ENCODE measurements around the gene RHBDD3. TPM values are rescaled to one million over a fixed set of nuclear protein-coding genes. Genes with fewer than 3 reads are reported as not detected.

Gene RHBDD3
- total RNA-seq, 2 donors from 2014 or later = 22.4 to 29.4 TPM

DNA sequence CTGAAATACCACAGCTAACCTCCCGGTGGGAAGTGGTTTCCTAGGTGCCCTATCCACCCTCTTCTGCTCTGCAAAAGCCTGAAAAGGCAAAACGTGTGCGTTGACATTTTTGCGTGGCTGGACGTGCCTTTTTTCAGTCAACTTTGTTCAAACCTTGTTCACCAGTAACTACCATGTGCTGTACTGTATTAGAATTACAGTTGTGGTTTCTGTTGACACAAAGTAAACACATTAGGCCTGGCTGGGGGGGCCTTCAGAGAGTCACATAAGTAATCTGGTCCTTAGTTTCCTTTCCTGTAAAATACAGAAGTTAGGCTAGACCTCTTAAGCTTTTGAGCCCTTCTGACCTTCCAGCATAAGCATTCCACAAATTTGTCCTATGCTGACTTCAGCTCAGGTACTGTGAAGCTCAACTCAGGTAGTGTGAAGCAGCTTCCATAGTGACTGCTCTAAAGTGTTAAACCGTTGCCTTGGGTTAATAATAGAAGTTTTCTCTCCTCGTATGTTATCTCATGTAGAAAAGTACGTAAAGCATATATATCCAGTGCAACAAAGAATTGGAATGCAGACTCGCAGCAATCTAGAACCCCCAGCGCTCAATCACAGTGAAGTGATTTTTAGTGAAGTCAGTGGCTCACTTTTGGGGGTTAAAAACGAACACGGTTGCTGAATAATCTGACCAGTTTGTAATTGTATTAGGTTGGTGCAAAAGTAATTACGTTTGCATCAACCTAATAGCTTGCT is 2.1 kb upstream of the RHBDD3 start:
- Mint-ChIP-seq H3K9me3 (no peaks in the 10 kb centered on the region), H3K36me3 (ENCODE audit: insufficient read depth in 2 of 2) (peaks cover 16 to 45% of the 10 kb centered on the region in 2 donors), H3K27ac (peak overlapping the region; percentile 98), H3K4me1 (ENCODE audit: low read depth) (peaks cover 73% of the 10 kb centered on the region), H3K4me3 (peak overlapping the region; percentile 81 to 98), H3K27me3 (ENCODE audit: low read depth) (no peaks in the 10 kb centered on the region)
- DNase-seq (peak in 1 of 2 donors; percentile 16), ATAC-seq (replicated peaks in 1 of 2) (no peak)

GRCh38 chr22:29269230-29269604 is 1.4 kb upstream of the RHBDD3 start:
- Mint-ChIP-seq H3K9me3 (no peaks in the 10 kb centered on the region), H3K36me3 (ENCODE audit: insufficient read depth in 2 of 2) (peaks cover 15 to 39% of the 10 kb centered on the region in 2 donors), H3K27me3 (ENCODE audit: low read depth) (no peaks in the 10 kb centered on the region), H3K4me1 (ENCODE audit: low read depth) (peaks cover 66% of the 10 kb centered on the region), H3K4me3 (peak overlapping the region; percentile 81 to 98), H3K27ac (peak overlapping the region; percentile 98)
- DNase-seq (no peak), ATAC-seq (replicated peaks in 1 of 2) (no peak)

DNA sequence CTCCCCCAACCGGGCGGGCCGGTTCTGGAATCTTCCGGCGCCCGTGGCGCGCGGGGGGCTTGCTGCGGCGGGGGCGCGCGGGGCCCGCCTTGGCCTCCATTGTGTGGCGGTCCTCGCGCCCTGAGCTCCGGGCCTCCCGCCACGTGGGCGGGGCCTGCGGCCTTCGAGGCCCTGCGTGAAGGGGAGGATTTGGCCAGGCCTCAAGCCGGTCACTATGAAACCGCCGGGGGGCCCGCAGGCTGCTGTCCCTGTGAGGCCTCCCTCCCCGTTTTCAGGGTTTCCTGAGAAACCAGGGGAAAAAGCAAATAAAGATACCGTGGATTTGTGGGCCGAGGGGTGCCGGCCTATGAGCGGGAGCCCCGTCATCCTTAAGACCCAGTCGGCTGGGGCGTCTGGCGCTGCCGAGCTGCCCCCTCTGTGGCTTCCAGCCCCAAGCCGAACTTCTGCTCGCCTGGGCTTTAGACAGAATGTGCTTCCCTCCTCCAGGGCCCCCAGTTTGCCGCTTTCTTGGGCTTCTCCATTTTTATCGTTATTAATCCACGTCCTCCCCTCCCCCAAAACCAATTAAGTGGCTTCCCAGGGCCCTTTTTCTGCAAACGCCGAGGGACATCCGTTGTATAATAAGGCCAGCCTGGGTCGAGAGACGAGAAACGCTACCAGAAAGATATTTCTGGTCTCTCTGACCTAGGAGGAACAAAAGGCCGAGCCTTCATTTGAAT is 889 bp upstream of the RHBDD3 start:
- Mint-ChIP-seq H3K27ac (peak overlapping the region; percentile 98), H3K9me3 (no peaks in the 10 kb centered on the region), H3K27me3 (ENCODE audit: low read depth) (no peaks in the 10 kb centered on the region), H3K36me3 (ENCODE audit: insufficient read depth in 2 of 2) (peaks cover 15 to 35% of the 10 kb centered on the region in 2 donors), H3K4me3 (peak overlapping the region; percentile 81 to 98), H3K4me1 (ENCODE audit: low read depth) (peaks cover 61% of the 10 kb centered on the region)
- DNase-seq (peak; percentile 51 to 54), ATAC-seq (replicated peaks in 1 of 2) (peak; percentile 32 to 35)

GRCh38 chr22:29267462-29267857 is 321 bp downstream of the RHBDD3 start:
- Mint-ChIP-seq H3K9me3 (no peaks in the 10 kb centered on the region), H3K4me1 (ENCODE audit: low read depth) (peaks cover 48% of the 10 kb centered on the region), H3K27me3 (ENCODE audit: low read depth) (no peaks in the 10 kb centered on the region), H3K27ac (peak overlapping the region; percentile 93), H3K36me3 (ENCODE audit: insufficient read depth in 2 of 2) (peaks cover 13 to 26% of the 10 kb centered on the region in 2 donors), H3K4me3 (peak overlapping the region; percentile 81 to 98)
- ATAC-seq (replicated peaks in 1 of 2) (no peak), DNase-seq (no peak)

GRCh38 chr22:29266564-29267461 is 968 bp downstream of the RHBDD3 start:
- no peaks in the 10 kb centered on the region for H3K9me3 Mint-ChIP-seq
- peaks cover 42% of the 10 kb centered on the region for H3K4me1 Mint-ChIP-seq (ENCODE audit: low read depth)
- ATAC-seq (replicated peaks in 1 of 2) = no peak
- H3K27me3 Mint-ChIP-seq (ENCODE audit: low read depth) = no peaks in the 10 kb centered on the region
- peak overlapping the region; percentile 81 to 98 for H3K4me3 Mint-ChIP-seq
- peak overlapping the region; percentile 93 for H3K27ac Mint-ChIP-seq
- peaks cover 13 to 20% of the 10 kb centered on the region in 2 donors for H3K36me3 Mint-ChIP-seq (ENCODE audit: insufficient read depth in 2 of 2)
- no peak for DNase-seq

- no peak for ATAC-seq (replicated peaks in 1 of 2)
- Mint-ChIP-seq H3K36me3 (ENCODE audit: insufficient read depth in 2 of 2) (peaks cover 13 to 15% of the 10 kb centered on the region in 2 donors), H3K27me3 (ENCODE audit: low read depth) (no peaks in the 10 kb centered on the region), H3K9me3 (no peaks in the 10 kb centered on the region), H3K4me3 (peak overlapping the region in 1 of 2 donors; percentile 98), H3K27ac (peak overlapping the region; percentile 70), H3K4me1 (ENCODE audit: low read depth) (peaks cover 33% of the 10 kb centered on the region)
- DNase-seq = no peak
Measured at GRCh38 chr22:29265929-29266328, 1.9 kb downstream of the RHBDD3 start.

- no peak overlapping the region for H3K4me3 Mint-ChIP-seq
- ATAC-seq (replicated peaks in 1 of 2) = no peak
- H3K27ac Mint-ChIP-seq = no peak overlapping the region
- H3K27me3 Mint-ChIP-seq (ENCODE audit: low read depth) = no peaks in the 10 kb centered on the region
- DNase-seq = no peak
- peaks cover 27% of the 10 kb centered on the region for H3K4me1 Mint-ChIP-seq (ENCODE audit: low read depth)
- no peaks in the 10 kb centered on the region for H3K9me3 Mint-ChIP-seq
- peaks cover 8 to 10% of the 10 kb centered on the region in 2 donors for H3K36me3 Mint-ChIP-seq (ENCODE audit: insufficient read depth in 2 of 2)
Measured at GRCh38 chr22:29265305-29265704, 2.5 kb downstream of the RHBDD3 start.

DNA sequence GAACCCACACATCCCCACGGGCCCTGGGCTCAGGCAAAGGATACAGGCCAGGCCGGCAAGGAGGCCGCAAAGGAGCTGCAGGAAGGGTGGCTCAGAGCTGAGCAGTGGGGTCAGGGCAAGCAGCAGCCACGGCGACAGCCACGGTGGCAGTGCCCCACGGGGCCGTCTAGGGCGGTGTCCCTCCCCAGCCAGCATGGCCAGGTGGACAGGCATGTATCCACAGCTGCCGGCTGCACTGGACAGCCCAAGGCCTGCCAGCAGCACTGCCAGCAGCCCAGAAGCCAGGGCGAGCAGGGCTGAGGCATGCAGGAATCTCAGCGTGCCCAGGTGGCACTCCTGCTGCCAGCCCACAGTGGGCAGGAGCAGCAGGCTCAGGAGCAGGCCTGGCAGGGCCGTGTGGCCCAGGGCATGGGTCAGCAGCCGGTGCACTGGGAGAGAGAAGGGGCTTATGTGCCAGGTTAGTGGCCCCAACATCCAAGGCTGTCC is 3.9 kb downstream of the RHBDD3 start:
- no peaks in the 10 kb centered on the region for H3K9me3 Mint-ChIP-seq
- ATAC-seq (replicated peaks in 1 of 2) (no peak), DNase-seq (no peak)
- H3K27ac Mint-ChIP-seq = no peak overlapping the region
- H3K36me3 Mint-ChIP-seq (ENCODE audit: insufficient read depth in 2 of 2) = peaks cover 3 to 5% of the 10 kb centered on the region in 2 donors
- no peaks in the 10 kb centered on the region for H3K27me3 Mint-ChIP-seq (ENCODE audit: low read depth)
- no peak overlapping the region for H3K4me3 Mint-ChIP-seq
- H3K4me1 Mint-ChIP-seq (ENCODE audit: low read depth) = peaks cover 14% of the 10 kb centered on the region

DNA sequence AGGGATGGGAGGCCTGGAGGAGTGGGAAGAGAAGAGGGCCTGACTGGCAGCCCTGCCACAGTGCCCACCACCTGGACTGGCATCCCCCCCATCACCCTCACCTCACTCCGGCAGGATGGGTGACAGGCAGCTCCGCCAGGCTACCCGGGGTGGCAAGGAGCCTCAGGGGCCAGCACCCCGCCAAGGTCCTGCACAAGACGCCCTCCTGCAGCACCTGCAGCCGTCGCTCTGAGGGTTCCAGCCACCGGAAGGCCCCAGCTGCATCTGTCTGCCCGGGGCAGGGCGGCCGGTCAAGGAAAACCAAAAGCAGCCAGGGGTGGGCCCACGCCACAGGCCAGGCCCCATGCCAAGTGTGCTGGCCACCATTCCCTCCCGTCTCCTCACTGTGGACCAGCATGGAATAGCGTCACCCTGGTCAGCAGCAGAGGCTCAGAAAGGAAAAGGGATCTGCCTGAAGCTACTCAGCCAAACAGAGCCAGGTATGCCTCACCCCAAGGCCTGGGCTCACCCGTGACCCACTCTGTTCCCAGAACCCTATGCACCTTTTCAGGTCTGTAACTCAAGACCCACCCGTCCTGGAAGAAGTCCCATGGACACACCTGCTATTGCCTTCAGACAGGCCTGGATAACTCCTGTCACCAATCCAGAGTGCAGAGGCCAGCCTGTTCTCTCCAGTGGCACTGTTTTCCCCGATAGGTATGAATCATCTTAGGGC is 7.0 kb downstream of the RHBDD3 start:
- no peak overlapping the region for H3K27ac Mint-ChIP-seq
- H3K36me3 Mint-ChIP-seq (ENCODE audit: insufficient read depth in 2 of 2) = no peaks in the 10 kb centered on the region
- H3K4me3 Mint-ChIP-seq = no peak overlapping the region
- no peaks in the 10 kb centered on the region for H3K9me3 Mint-ChIP-seq
- peak in 1 of 2 donors; percentile 23 for ATAC-seq (replicated peaks in 1 of 2)
- H3K4me1 Mint-ChIP-seq (ENCODE audit: low read depth) = no peaks in the 10 kb centered on the region
- H3K27me3 Mint-ChIP-seq (ENCODE audit: low read depth) = no peaks in the 10 kb centered on the region
- DNase-seq = no peak

- Mint-ChIP-seq H3K4me1 (ENCODE audit: low read depth) (no peaks in the 10 kb centered on the region), H3K36me3 (ENCODE audit: insufficient read depth in 2 of 2) (no peaks in the 10 kb centered on the region), H3K4me3 (no peak overlapping the region), H3K27ac (no peak overlapping the region), H3K27me3 (ENCODE audit: low read depth) (no peaks in the 10 kb centered on the region), H3K9me3 (no peaks in the 10 kb centered on the region)
- ATAC-seq (replicated peaks in 1 of 2) = no peak
- no peak for DNase-seq
Measured at GRCh38 chr22:29260031-29260560, 7.7 kb downstream of the RHBDD3 start.

DNA sequence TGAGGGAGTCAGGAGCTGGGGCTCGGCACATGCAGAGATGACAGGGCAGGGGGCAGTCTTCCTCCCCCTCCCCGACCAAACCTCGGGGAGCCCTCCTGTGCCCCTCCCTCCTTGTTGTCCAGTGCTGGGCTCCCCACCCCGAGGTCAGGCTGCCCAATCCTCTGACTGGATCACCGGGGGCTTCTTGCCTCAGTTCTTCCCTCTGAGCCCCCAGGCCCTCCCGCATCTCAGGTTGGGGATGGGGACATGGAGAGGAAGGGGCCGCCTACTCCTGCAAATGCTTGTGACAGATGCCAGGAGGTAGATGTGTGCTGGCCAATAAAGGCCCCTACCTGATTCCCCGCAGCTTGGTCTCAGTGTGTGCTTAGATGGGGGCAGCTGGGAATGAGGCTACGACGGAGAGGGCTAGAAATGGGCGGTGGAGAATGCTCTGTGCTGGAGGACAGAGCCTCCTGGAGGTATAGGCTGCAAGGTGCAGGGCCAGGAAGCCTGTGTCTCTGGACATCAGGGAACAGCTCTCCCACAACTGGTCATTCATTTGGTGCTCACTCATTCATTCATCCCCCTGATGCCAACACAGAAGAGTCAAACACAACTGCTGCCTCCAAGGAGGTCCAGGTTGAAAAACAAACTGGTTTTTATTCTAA is 8.4 kb downstream of the RHBDD3 start:
- Mint-ChIP-seq H3K4me1 (ENCODE audit: low read depth) (no peaks in the 10 kb centered on the region), H3K36me3 (ENCODE audit: insufficient read depth in 2 of 2) (no peaks in the 10 kb centered on the region), H3K4me3 (no peak overlapping the region), H3K9me3 (no peaks in the 10 kb centered on the region), H3K27ac (no peak overlapping the region), H3K27me3 (ENCODE audit: low read depth) (no peaks in the 10 kb centered on the region)
- DNase-seq = no peak
- ATAC-seq (replicated peaks in 1 of 2) = no peak
